GM12878 (cell line): ENCODE measurements around the gene MAP2K4. TPM values are rescaled to one million over a fixed set of nuclear protein-coding genes. Genes with fewer than 3 reads are reported as not detected.

Experiments used
- ATAC-seq: fragments of 200-7000 bp; cut with Tn5 transposase; 3 replicates; pipeline ENCODE4 v1.9.1; 2020; ENCODE audit warnings: mild to moderate bottlenecking, moderate library complexity
- BruUV-seq: library from RNA; stranded (reverse); fragments of 400-500 nt; replicated peaks from 2 replicates; lab custom pipeline; 2021; lab: Mats Ljungman, UMichigan
- CTCF ChIA-PET: fragments of 300-600 bp; sonication (Branson Sonifier 250); formaldehyde crosslinking; extraction: SDS; loops from one replicate; lab custom pipeline; 2021; ENCODE audit warnings: inconsistent platforms; lab: Yijun Ruan, JAX
- POLR2A ChIA-PET: fragments of 350-600 bp; formaldehyde crosslinking; extraction: SDS; loops from one replicate; lab custom pipeline; 2021; ENCODE audit warnings: inconsistent platforms; lab: Charles Lee
- RAD21 ChIA-PET: fragments of 300-600 bp; sonication (Branson Sonifier 250); formaldehyde crosslinking; loops from one replicate; lab custom pipeline; 2023; ENCODE audit warnings: antibody characterized with exemption; ENCODE audit not compliant: unreplicated experiment; lab: Charles Lee
- SMC1A ChIA-PET: fragments of 300-600 bp; sonication (Branson Sonifier 250); formaldehyde crosslinking; loops from one replicate; lab custom pipeline; 2023; ENCODE audit not compliant: unreplicated experiment, uncharacterized antibody; lab: Charles Lee
- DNase-seq: peaks from one replicate; pipeline ENCODE4 v3.0.0-alpha.2; 2011; ENCODE audit warnings: low read depth, low spot score
- FAIRE-seq: peaks from 3 replicates; lab custom pipeline; 2011; peaks lifted over from hg19 to GRCh38; lab: Jason Lieb, UNC
- H2AFZ ChIP-seq: 2 replicates; pipeline ENCODE4 v1.6.0; 2011; ENCODE audit warnings: low read depth, low read length, control low read depth; ENCODE audit not compliant: control insufficient read depth
- H3K27ac ChIP-seq: 2 replicates; pipeline ENCODE4 v1.5.1; 2011; ENCODE audit warnings: control low read depth; ENCODE audit not compliant: control insufficient read depth, insufficient read depth
- H3K27me3 ChIP-seq, 2 experiments: replicated peaks in 1 of 2; 2 replicates each; pipeline versions ENCODE4 v1.6.0 to v1.6.1; 2011; ENCODE audit warnings: low read length in 1 of 2; ENCODE audit not compliant: control insufficient read depth in 2 of 2, insufficient read depth in 2 of 2
- H3K36me3 ChIP-seq, 2 experiments: 2 replicates each; pipeline ENCODE4 v1.5.1; 2011; ENCODE audit warnings: low read length in 1 of 2; ENCODE audit not compliant: control insufficient read depth in 2 of 2, insufficient read depth in 2 of 2
- H3K4me1 ChIP-seq: 2 replicates; pipeline ENCODE4 v1.6.1; 2011; ENCODE audit warnings: mild to moderate bottlenecking, low read length, moderate library complexity, mixed read lengths; ENCODE audit not compliant: control insufficient read depth, insufficient read depth
- H3K4me2 ChIP-seq: 2 replicates; pipeline ENCODE4 v1.6.0; 2011; ENCODE audit warnings: control low read depth; ENCODE audit not compliant: control insufficient read depth, insufficient read depth
- H3K4me3 ChIP-seq: fragments of 200-600 bp; sonication (generic); 2 replicates; pipeline ENCODE4 v1.5.1; 2016
- H3K79me2 ChIP-seq: 2 replicates; pipeline ENCODE4 v1.6.0; 2011; ENCODE audit warnings: low read length; ENCODE audit not compliant: control insufficient read depth, insufficient read depth
- H3K9ac ChIP-seq: 2 replicates; pipeline ENCODE4 v1.8.0; 2011; ENCODE audit warnings: low read length, control low read depth, mixed read lengths; ENCODE audit not compliant: control insufficient read depth, insufficient read depth
- H3K9me3 ChIP-seq: replicated peaks from 3 replicates; pipeline ENCODE4 v1.5.1; 2011; ENCODE audit warnings: mild to moderate bottlenecking, low read length; ENCODE audit not compliant: control insufficient read depth, insufficient read depth
- H4K20me1 ChIP-seq: 2 replicates; pipeline ENCODE4 v1.6.0; 2011; ENCODE audit not compliant: control insufficient read depth, insufficient read depth
- CBX3 ChIP-seq: fragments of 200-600 bp; sonication (generic); IDR thresholded peaks from 2 replicates; pipeline ENCODE4 v1.6.1; 2016; ENCODE audit warnings: low read depth, borderline replicate concordance
- CHD4 ChIP-seq: fragments of 200-600 bp; sonication (generic); IDR thresholded peaks from 2 replicates; pipeline ENCODE4 v1.6.1; 2016; ENCODE audit warnings: mild to moderate bottlenecking
- RBBP5 ChIP-seq: fragments of 200-600 bp; sonication (generic); conservative IDR thresholded peaks from 2 replicates; pipeline ENCODE4 v1.6.1; 2016
- SMC3 ChIP-seq: IDR thresholded peaks from 2 replicates; pipeline ENCODE4 v1.6.1; 2011; ENCODE audit warnings: low read length, improper control_type of control experiment, borderline replicate concordance
- WGBS: methylation state at CpG from one replicate; pipeline ENCODE4 v1.1.6; 2016; ENCODE audit warnings: low lambda C conversion rate; ENCODE audit not compliant: insufficient replicate concordance, insufficient coverage; ENCODE audit errors: missing lambda C conversion rate; 5-methylcytosine and 5-hydroxymethylcytosine counted together
- in situ Hi-C: fragments of 300-500 bp; cut with MboI; formaldehyde crosslinking; loops from 9 replicates; pipeline ENCODE4 v1.14.3; 2018; ENCODE audit warnings: mixed read lengths
- intact Hi-C: fragments of 100-400 bp; cut with micrococcal nuclease; formaldehyde crosslinking; loops from one replicate; pipeline ENCODE4 v1.14.2; 2022; ENCODE audit not compliant: unreplicated experiment
- polyA plus RNA-seq, 11 experiments: library from polyadenylated mRNA; depleted of rRNA in 4 of 11; unstranded in 6 of 11; stranded (reverse) in 5 of 11; fragments of >200 nt; fragmentation: Nextera tagmentation in 4 of 11; fragmentation: Illumina TruSeq in 1 of 11; extraction: Ambion mirVana in 4 of 11; extraction: Trizol in 1 of 11; gene quantifications; 1 replicate in 1 of 11; 2 replicates in 10 of 11; pipeline versions ENCODE4 v1.2.1 to v1.2.3, GENCODE V29; 2011 to 2016; ENCODE audit warnings: inconsistent platforms in 2 of 11, missing spikeins in 2 of 11, low read depth in 1 of 11
- total RNA-seq, 4 experiments: library from RNA; depleted of rRNA in 3 of 4; stranded (reverse); fragments of >200 nt in 3 of 4; fragmentation: Illumina TruSeq in 1 of 4; extraction: Trizol in 1 of 4; gene quantifications; 2 replicates each; pipeline versions ENCODE4 v1.2.1 to v1.2.3, GENCODE V29; 2013 to 2021
- TF ChIP-seq, protein P1 (sequence below): IDR thresholded peaks from 2 replicates; pipeline ENCODE4 v1.6.1; 2012; ENCODE audit warnings: low read depth, low read length, improper control_type of control experiment
- TF ChIP-seq, protein P2 (sequence below): IDR thresholded peaks from 2 replicates; pipeline ENCODE4 v1.6.1; 2011; ENCODE audit warnings: mild to moderate bottlenecking, low read depth, low read length, moderate library complexity; ENCODE audit not compliant: insufficient replicate concordance
- TF ChIP-seq, protein P3 (sequence below): fragments of 450-650 bp; IDR thresholded peaks from 2 replicates; pipeline ENCODE4 v1.6.1; 2018; ENCODE audit warnings: borderline replicate concordance, mild to moderate bottlenecking; ENCODE audit not compliant: partially characterized antibody

The MAP2K4 gene
- total and polyA plus RNA-seq, 10 of the 15 experiments (the other 5 are each of a cell fraction or from before 2014, with no cell fraction given) = 5.4 to 34.1 (median 25.5) TPM

DNA sequence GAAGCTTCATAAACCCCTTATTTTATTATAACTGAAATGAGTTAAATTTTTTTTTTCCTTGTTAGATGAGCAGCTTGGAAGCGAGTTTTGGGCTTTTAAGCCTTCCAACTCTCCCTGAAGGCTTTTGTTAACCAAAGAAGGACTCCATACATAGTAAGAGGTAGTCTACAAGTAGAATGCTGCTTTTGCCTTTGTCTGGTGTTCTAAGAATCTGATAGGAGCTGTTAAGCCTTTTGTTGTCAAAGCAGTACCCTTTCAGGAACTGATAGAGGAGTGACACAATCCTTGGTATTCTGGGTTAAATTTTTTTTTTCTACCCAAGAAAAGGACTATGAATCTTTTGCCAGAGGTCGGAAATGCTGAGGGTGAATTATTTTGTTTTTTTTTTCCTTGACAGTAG, 26.1 kb downstream of the MAP2K4 start:
- no peaks in the 10 kb centered on the region; the same call in 1 of the 2 replicates for H3K4me1 ChIP-seq
- no TSS peak for BruUV-seq
- ATAC-seq (no peak), FAIRE-seq (no peak), DNase-seq (no peak)
- ChIA-PET CTCF (interaction anchor here (1.0 kb wide), 2 partner anchors 24 to 50 kb away, joined by 3 to 4 read pairs; partner anchors contain the start of gene ZNF18), POLR2A (interaction anchor here (0.7 to 0.8 kb wide), 2 partner anchors 9 to 19 kb away, joined by 3 read pairs; no protein-coding TSS in a partner anchor), SMC1A (interaction anchor here (0.8 to 1.7 kb wide), 6 partner anchors 9 to 22 kb away, joined by 3 to 8 read pairs (median 4); no protein-coding TSS in a partner anchor), RAD21 (no interaction called here)
- H3K27ac ChIP-seq = no peak overlapping the region
- H3K27me3 ChIP-seq = no peaks in the 10 kb centered on the region
- no peak overlapping the region for H3K9ac ChIP-seq
- H3K4me2 ChIP-seq = no peak overlapping the region
- H3K9me3 ChIP-seq = no peaks in the 10 kb centered on the region
- 0 out of 2 replicates have a peak, but pooled peaks cover 2% of the 10 kb centered on the region for H4K20me1 ChIP-seq
- intact Hi-C loops = no loop called here
- H2AFZ ChIP-seq = no peak overlapping the region
- no peak for TF ChIP-seq CBX3
- TF ChIP-seq RBBP5 = no peak
- TF ChIP-seq CHD4 = no peak
- TF ChIP-seq, protein P1, sequence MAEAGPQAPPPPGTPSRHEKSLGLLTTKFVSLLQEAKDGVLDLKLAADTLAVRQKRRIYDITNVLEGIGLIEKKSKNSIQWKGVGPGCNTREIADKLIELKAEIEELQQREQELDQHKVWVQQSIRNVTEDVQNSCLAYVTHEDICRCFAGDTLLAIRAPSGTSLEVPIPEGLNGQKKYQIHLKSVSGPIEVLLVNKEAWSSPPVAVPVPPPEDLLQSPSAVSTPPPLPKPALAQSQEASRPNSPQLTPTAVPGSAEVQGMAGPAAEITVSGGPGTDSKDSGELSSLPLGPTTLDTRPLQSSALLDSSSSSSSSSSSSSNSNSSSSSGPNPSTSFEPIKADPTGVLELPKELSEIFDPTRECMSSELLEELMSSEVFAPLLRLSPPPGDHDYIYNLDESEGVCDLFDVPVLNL = no peak
- TF ChIP-seq SMC3 = no peak
- TF ChIP-seq, protein P2, sequence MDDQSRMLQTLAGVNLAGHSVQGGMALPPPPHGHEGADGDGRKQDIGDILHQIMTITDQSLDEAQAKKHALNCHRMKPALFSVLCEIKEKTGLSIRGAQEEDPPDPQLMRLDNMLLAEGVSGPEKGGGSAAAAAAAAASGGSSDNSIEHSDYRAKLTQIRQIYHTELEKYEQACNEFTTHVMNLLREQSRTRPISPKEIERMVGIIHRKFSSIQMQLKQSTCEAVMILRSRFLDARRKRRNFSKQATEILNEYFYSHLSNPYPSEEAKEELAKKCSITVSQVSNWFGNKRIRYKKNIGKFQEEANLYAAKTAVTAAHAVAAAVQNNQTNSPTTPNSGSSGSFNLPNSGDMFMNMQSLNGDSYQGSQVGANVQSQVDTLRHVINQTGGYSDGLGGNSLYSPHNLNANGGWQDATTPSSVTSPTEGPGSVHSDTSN = no peak
- TF ChIP-seq, protein P3, sequence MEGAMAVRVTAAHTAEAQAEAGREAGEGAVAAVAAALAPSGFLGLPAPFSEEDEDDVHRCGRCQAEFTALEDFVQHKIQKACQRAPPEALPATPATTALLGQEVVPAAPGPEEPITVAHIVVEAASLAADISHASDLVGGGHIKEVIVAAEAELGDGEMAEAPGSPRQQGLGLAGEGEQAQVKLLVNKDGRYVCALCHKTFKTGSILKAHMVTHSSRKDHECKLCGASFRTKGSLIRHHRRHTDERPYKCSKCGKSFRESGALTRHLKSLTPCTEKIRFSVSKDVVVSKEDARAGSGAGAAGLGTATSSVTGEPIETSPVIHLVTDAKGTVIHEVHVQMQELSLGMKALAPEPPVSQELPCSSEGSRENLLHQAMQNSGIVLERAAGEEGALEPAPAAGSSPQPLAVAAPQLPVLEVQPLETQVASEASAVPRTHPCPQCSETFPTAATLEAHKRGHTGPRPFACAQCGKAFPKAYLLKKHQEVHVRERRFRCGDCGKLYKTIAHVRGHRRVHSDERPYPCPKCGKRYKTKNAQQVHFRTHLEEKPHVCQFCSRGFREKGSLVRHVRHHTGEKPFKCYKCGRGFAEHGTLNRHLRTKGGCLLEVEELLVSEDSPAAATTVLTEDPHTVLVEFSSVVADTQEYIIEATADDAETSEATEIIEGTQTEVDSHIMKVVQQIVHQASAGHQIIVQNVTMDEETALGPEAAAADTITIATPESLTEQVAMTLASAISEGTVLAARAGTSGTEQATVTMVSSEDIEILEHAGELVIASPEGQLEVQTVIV = no peak
- 79% methylated on average over 2 of the region's 2 CpGs for WGBS
- H3K36me3 ChIP-seq = no peaks in the 10 kb centered on the region
- H3K79me2 ChIP-seq = peaks cover 16% of the 10 kb centered on the region
- in situ Hi-C loops = no loop called here
- no peak overlapping the region for H3K4me3 ChIP-seq
